Karpas-422 (cell line): ENCODE data around the gene POLR1B. TPM values are rescaled to one million over a fixed set of nuclear protein-coding genes. Genes with fewer than 3 reads are reported as not detected.

ENCODE experiments used
- DNase-seq: peaks from one replicate; pipeline ENCODE4 v3.0.0-alpha.2; 2015
- H2AFZ ChIP-seq: fragments of 200-600 bp; sonication (generic); 2 replicates; pipeline ENCODE4 v1.6.1; 2014; ENCODE audit warnings: antibody characterized with exemption, low read length, mixed read lengths
- H3K27ac ChIP-seq: fragments of 200-600 bp; sonication (generic); 2 replicates; pipeline ENCODE4 v1.5.1; 2014; ENCODE audit warnings: mild to moderate bottlenecking, low read length, moderate library complexity
- H3K27me3 ChIP-seq: fragments of 200-600 bp; sonication (generic); 2 replicates; pipeline ENCODE4 v1.6.1; 2014; ENCODE audit warnings: low read length, mixed read lengths
- H3K36me3 ChIP-seq: fragments of 200-600 bp; sonication (generic); 2 replicates; pipeline ENCODE4 v1.6.1; 2014; ENCODE audit warnings: low read length, mixed read lengths; ENCODE audit not compliant: insufficient read depth
- H3K4me1 ChIP-seq: fragments of 200-600 bp; sonication (generic); 2 replicates; pipeline ENCODE4 v1.6.1; 2014; ENCODE audit warnings: mild to moderate bottlenecking, low read length, mixed read lengths
- H3K4me2 ChIP-seq: fragments of 200-600 bp; sonication (generic); 2 replicates; pipeline ENCODE4 v1.6.1; 2014; ENCODE audit warnings: low read length, low read depth, mild to moderate bottlenecking; ENCODE audit not compliant: poor library complexity, severe bottlenecking
- H3K4me3 ChIP-seq: fragments of 200-600 bp; sonication (generic); 2 replicates; pipeline ENCODE4 v1.5.1; 2014; ENCODE audit warnings: mild to moderate bottlenecking, antibody characterized with exemption, low read length, mixed read lengths
- H3K79me2 ChIP-seq: fragments of 200-600 bp; sonication (generic); 2 replicates; pipeline ENCODE4 v1.6.1; 2014; ENCODE audit warnings: mild to moderate bottlenecking, low read length, mixed read lengths
- H3K9ac ChIP-seq: fragments of 200-600 bp; sonication (generic); 2 replicates; pipeline ENCODE4 v1.6.0; 2014; ENCODE audit warnings: low read length
- H3K9me2 ChIP-seq: fragments of 200-600 bp; sonication (generic), shearing (Covaris generic); replicated peaks from 2 replicates; pipeline ENCODE4 v1.6.0; 2014; ENCODE audit warnings: mild to moderate bottlenecking, low read length, moderate library complexity; ENCODE audit not compliant: insufficient read depth
- H3K9me3 ChIP-seq: fragments of 300-700, 200-600 bp; sonication (generic); 2 replicates; pipeline ENCODE4 v1.6.1; 2014; ENCODE audit warnings: low read length, mixed read lengths
- H4K20me1 ChIP-seq: fragments of 200-600 bp; sonication (generic); 2 replicates; pipeline ENCODE4 v1.6.1; 2014; ENCODE audit warnings: mild to moderate bottlenecking, antibody characterized with exemption, low read length, low read depth; ENCODE audit not compliant: insufficient read depth
- total RNA-seq: library from RNA; depleted of rRNA; stranded (reverse); fragments of >200 nt; shearing (Covaris generic); gene quantifications from 2 replicates; pipeline ENCODE4 v1.2.3, GENCODE V29; 2014; ENCODE audit warnings: low replicate concordance

The POLR1B gene
- total RNA-seq, 1 experiment from 2014 or later, result 35.4 TPM

- Histone ChIP-seq H2AFZ (peak within 1 kb of the TSS; percentile 95), H3K9ac (peak within 1 kb of the TSS; percentile 95), H3K9me2 (no peaks in the 10 kb centered on the region), H3K4me3 (peak within 1 kb of the TSS; percentile 95), H3K27ac (peak within 1 kb of the TSS; percentile 82), H3K79me2 (peaks cover 24% of the 10 kb centered on the region), H3K4me2 (peak within 1 kb of the TSS; percentile 100), H4K20me1 (no peaks in the 10 kb centered on the region), H3K36me3 (no peaks in the 10 kb centered on the region), H3K9me3 (no peaks in the 10 kb centered on the region), H3K27me3 (no peaks in the 10 kb centered on the region), H3K4me1 (peaks cover 44% of the 10 kb centered on the region)
- DNase-seq, result peak; percentile 97
These were observed 42.0 kb downstream of the POLR1B start, which contains the start of gene CHCHD5 for GRCh38 chr2:112584134-112584890. CHCHD5 (plus strand) TSS chr2:112584609; CDS start chr2:112584648, 39 bp downstream.

- Histone ChIP-seq H2AFZ (peak overlapping the region; percentile 95), H3K27ac (peak overlapping the region; percentile 82), H3K79me2 (peaks cover 24% of the 10 kb centered on the region), H3K36me3 (no peaks in the 10 kb centered on the region), H3K4me3 (peak overlapping the region; percentile 95), H3K9me3 (no peaks in the 10 kb centered on the region), H3K9me2 (no peaks in the 10 kb centered on the region), H4K20me1 (no peaks in the 10 kb centered on the region), H3K9ac (peak overlapping the region; percentile 95), H3K4me1 (peaks cover 43% of the 10 kb centered on the region), H3K27me3 (no peaks in the 10 kb centered on the region), H3K4me2 (peak overlapping the region; percentile 100)
- DNase-seq, result no peak
These were observed 42.6 kb downstream of the POLR1B start for GRCh38 chr2:112584891-112585250.

- H2AFZ ChIP-seq, result no peak overlapping the region
- peak overlapping the region; percentile 100 for H3K4me2 ChIP-seq
- H3K27me3 ChIP-seq, result no peaks in the 10 kb centered on the region
- H3K4me3 ChIP-seq, result peak overlapping the region; percentile 95
- H3K9me2 ChIP-seq, result no peaks in the 10 kb centered on the region
- DNase-seq, result peak; percentile 44
- H3K79me2 ChIP-seq, result peaks cover 24% of the 10 kb centered on the region
- H3K36me3 ChIP-seq, result no peaks in the 10 kb centered on the region
- H3K9me3 ChIP-seq, result no peaks in the 10 kb centered on the region
- H3K9ac ChIP-seq, result peak overlapping the region; percentile 95
- H3K4me1 ChIP-seq, result peaks cover 43% of the 10 kb centered on the region
- H3K27ac ChIP-seq, result peak overlapping the region; percentile 82
- no peaks in the 10 kb centered on the region for H4K20me1 ChIP-seq
These were observed 43.1 kb downstream of the POLR1B start for GRCh38 chr2:112585400-112585799.

GRCh38 chr2:112585873-112586464, 43.7 kb downstream of the POLR1B start:
- peak overlapping the region; percentile 95 for H3K9ac ChIP-seq
- H3K4me2 ChIP-seq, result peak overlapping the region; percentile 100
- H3K27ac ChIP-seq, result no peak overlapping the region
- no peak overlapping the region for H2AFZ ChIP-seq
- H3K79me2 ChIP-seq, result peaks cover 24% of the 10 kb centered on the region
- no peaks in the 10 kb centered on the region for H3K27me3 ChIP-seq
- H3K9me3 ChIP-seq, result no peaks in the 10 kb centered on the region
- no peaks in the 10 kb centered on the region for H4K20me1 ChIP-seq
- DNase-seq, result no peak
- peaks cover 43% of the 10 kb centered on the region for H3K4me1 ChIP-seq
- no peaks in the 10 kb centered on the region for H3K36me3 ChIP-seq
- H3K4me3 ChIP-seq, result peak overlapping the region; percentile 95
- no peaks in the 10 kb centered on the region for H3K9me2 ChIP-seq

- Histone ChIP-seq H3K36me3 (no peaks in the 10 kb centered on the region), H3K4me1 (peaks cover 25% of the 10 kb centered on the region), H3K4me3 (no peak overlapping the region), H3K4me2 (no peak overlapping the region), H3K27ac (no peak overlapping the region), H3K9me2 (no peaks in the 10 kb centered on the region), H3K79me2 (peaks cover 24% of the 10 kb centered on the region), H3K9ac (no peak overlapping the region), H3K27me3 (no peaks in the 10 kb centered on the region), H2AFZ (no peak overlapping the region), H3K9me3 (no peaks in the 10 kb centered on the region), H4K20me1 (no peaks in the 10 kb centered on the region)
- DNase-seq, result no peak
These were observed 46.4 kb downstream of the POLR1B start for GRCh38 chr2:112588611-112589045.

- no peak for DNase-seq
- H3K79me2 ChIP-seq, result peaks cover 7% of the 10 kb centered on the region
- H4K20me1 ChIP-seq, result no peaks in the 10 kb centered on the region
- no peaks in the 10 kb centered on the region for H3K9me2 ChIP-seq
- no peaks in the 10 kb centered on the region for H3K27me3 ChIP-seq
- no peak overlapping the region for H3K4me3 ChIP-seq
- no peak overlapping the region for H3K9ac ChIP-seq
- no peak overlapping the region for H3K27ac ChIP-seq
- no peaks in the 10 kb centered on the region for H3K36me3 ChIP-seq
- H3K9me3 ChIP-seq, result no peaks in the 10 kb centered on the region
- H2AFZ ChIP-seq, result no peak overlapping the region
- no peak overlapping the region for H3K4me2 ChIP-seq
- H3K4me1 ChIP-seq, result peaks cover 3% of the 10 kb centered on the region; the same call in 1 of the 2 replicates
These were observed 49.1 kb downstream of the POLR1B start for GRCh38 chr2:112591413-112591812.

GRCh38 chr2:112593736-112594135, 51.5 kb downstream of the POLR1B start:
- Histone ChIP-seq H3K4me2 (no peak overlapping the region), H3K79me2 (no peaks in the 10 kb centered on the region), H3K27me3 (no peaks in the 10 kb centered on the region), H2AFZ (no peak overlapping the region), H3K9me2 (no peaks in the 10 kb centered on the region), H3K4me3 (no peak overlapping the region), H3K27ac (no peak overlapping the region), H3K9ac (no peak overlapping the region), H4K20me1 (no peaks in the 10 kb centered on the region), H3K9me3 (no peaks in the 10 kb centered on the region), H3K36me3 (no peaks in the 10 kb centered on the region), H3K4me1 (no peaks in the 10 kb centered on the region)
- DNase-seq, result no peak

GRCh38 chr2:112597537-112598322, 55.5 kb downstream of the POLR1B start:
- H3K79me2 ChIP-seq, result no peaks in the 10 kb centered on the region
- H3K27me3 ChIP-seq, result no peaks in the 10 kb centered on the region
- no peaks in the 10 kb centered on the region for H3K9me3 ChIP-seq
- no peaks in the 10 kb centered on the region for H3K9me2 ChIP-seq
- H3K36me3 ChIP-seq, result no peaks in the 10 kb centered on the region
- no peak for DNase-seq
- H2AFZ ChIP-seq, result no peak overlapping the region
- no peaks in the 10 kb centered on the region for H4K20me1 ChIP-seq
- H3K4me3 ChIP-seq, result no peak overlapping the region
- H3K27ac ChIP-seq, result no peak overlapping the region
- H3K4me1 ChIP-seq, result no peaks in the 10 kb centered on the region
- no peak overlapping the region for H3K4me2 ChIP-seq
- no peak overlapping the region for H3K9ac ChIP-seq
